HepG2 (cell line): ENCODE measurements around the gene KIF24. TPM values are rescaled to one million over a fixed set of nuclear protein-coding genes. Genes with fewer than 3 reads are reported as not detected.

Experiments
- ATAC-seq: fragments of 200-7000 bp; cut with Tn5 transposase; 3 replicates; pipeline ENCODE4 v1.9.1; 2020; ENCODE audit warnings: mild to moderate bottlenecking, moderate library complexity
- BruUV-seq: library from RNA; stranded (reverse); fragments of 400-500 nt; replicated peaks from 2 replicates; lab custom pipeline; 2021; lab: Mats Ljungman, UMichigan
- CTCF ChIA-PET: fragments of 300-600 bp; formaldehyde crosslinking; extraction: SDS; loops from one replicate; lab custom pipeline; 2021; ENCODE audit warnings: low total read pairs, inconsistent platforms, low intra/inter-chr PET ratio; lab: Yijun Ruan, JAX
- POLR2A ChIA-PET: fragments of 350-600 bp; sonication (Branson Sonifier 250); formaldehyde crosslinking; loops from one replicate; lab custom pipeline; 2020; ENCODE audit warnings: antibody characterized with exemption, inconsistent platforms; lab: Yijun Ruan, JAX
- DNase-seq: peaks from one replicate; pipeline ENCODE4 v3.0.0-alpha.2; 2015; ENCODE audit warnings: low spot score
- FAIRE-seq: peaks from 3 replicates; lab custom pipeline; 2011; peaks lifted over from hg19 to GRCh38; lab: Jason Lieb, UNC
- H2AFZ ChIP-seq: one replicate; pipeline ENCODE4 v1.6.1; 2011; ENCODE audit warnings: low read length, inconsistent platforms
- H3K27ac ChIP-seq: fragments of 300-600 bp; 3 replicates; pipeline ENCODE4 v1.8.0; 2011; ENCODE audit warnings: mixed run types, mild to moderate bottlenecking, mixed read lengths, low read length, inconsistent platforms; ENCODE audit not compliant: insufficient read depth; ENCODE audit errors: extremely low read length
- H3K27me3 ChIP-seq, 2 experiments: fragments of 200-600 bp in 1 of 2; 2 replicates in 1 of 2; 3 replicates in 1 of 2; pipeline versions ENCODE4 v1.6.0 to v1.8.0; 2011; ENCODE audit warnings: low read length in 2 of 2, mild to moderate bottlenecking in 2 of 2, moderate library complexity in 2 of 2, inconsistent platforms in 1 of 2; ENCODE audit not compliant: insufficient read depth in 2 of 2, control insufficient read depth in 1 of 2
- H3K36me3 ChIP-seq, 2 experiments: fragments of 200-600 bp in 1 of 2; replicated peaks in 1 of 2; 2 replicates in 1 of 2; 3 replicates in 1 of 2; pipeline versions ENCODE4 v1.5.1 to v1.8.0; 2011; ENCODE audit warnings: low read length in 2 of 2, inconsistent platforms in 1 of 2; ENCODE audit not compliant: insufficient read depth in 2 of 2, control insufficient read depth in 1 of 2
- H3K4me1 ChIP-seq: 2 replicates; pipeline ENCODE4 v1.5.1; 2012; ENCODE audit warnings: low read length, inconsistent platforms; ENCODE audit not compliant: insufficient read depth
- H3K4me2 ChIP-seq: 2 replicates; pipeline ENCODE4 v1.6.0; 2011; ENCODE audit warnings: low read depth, low read length, inconsistent platforms
- H3K4me3 ChIP-seq, 3 experiments: fragments of 200-600 bp in 1 of 3; sonication (generic), shearing (Covaris generic) in 1 of 3; replicated peaks in 1 of 3; 2 replicates each; pipeline ENCODE4 v1.5.1; 2011 to 2016; ENCODE audit warnings: low read length in 3 of 3, inconsistent platforms in 2 of 3, low read depth in 2 of 3, mild to moderate bottlenecking in 2 of 3, control low read depth in 1 of 3, mixed read lengths in 1 of 3; ENCODE audit not compliant: insufficient read depth in 1 of 3
- H3K79me2 ChIP-seq: one replicate; pipeline ENCODE4 v1.6.1; 2011; ENCODE audit warnings: low read length, inconsistent platforms; ENCODE audit not compliant: insufficient read depth
- H3K9ac ChIP-seq: 2 replicates; pipeline ENCODE4 v1.6.0; 2011; ENCODE audit warnings: mild to moderate bottlenecking, low read depth, low read length, inconsistent platforms; ENCODE audit not compliant: insufficient read depth
- H3K9me3 ChIP-seq: 2 replicates; pipeline ENCODE4 v1.5.1; 2012; ENCODE audit warnings: mild to moderate bottlenecking, low read length
- H4K20me1 ChIP-seq: 2 replicates; pipeline ENCODE4 v1.6.0; 2011; ENCODE audit warnings: inconsistent platforms, mild to moderate bottlenecking, low read length, moderate library complexity; ENCODE audit not compliant: insufficient read depth
- ERF ChIP-seq: IDR thresholded peaks from 2 replicates; pipeline ENCODE4 v1.6.1; 2018; ENCODE audit warnings: missing biosample characterization, missing genetic modification reagents
- GFI1 ChIP-seq: sonication (generic); formaldehyde crosslinking; IDR thresholded peaks from 2 replicates; pipeline ENCODE4 v1.5.0; 2020; ENCODE audit warnings: missing genetic modification reagents, mild to moderate bottlenecking, borderline replicate concordance
- MIER2 ChIP-seq: IDR thresholded peaks from 2 replicates; pipeline ENCODE4 v1.6.1; 2016; ENCODE audit warnings: missing biosample characterization, missing genetic modification reagents
- SIN3B ChIP-seq: fragments of 150-350 bp; IDR thresholded peaks from 2 replicates; pipeline ENCODE4 v1.6.1; 2014; ENCODE audit warnings: low read length
- U2AF1 ChIP-seq: fragments of 200-400 bp; formaldehyde crosslinking; optimal IDR thresholded peaks from 2 replicates; pipeline ENCODE3; 2017; ENCODE audit warnings: mild to moderate bottlenecking, low read depth, low read length
- ZNF17 ChIP-seq: sonication (generic); formaldehyde crosslinking; IDR thresholded peaks from 2 replicates; pipeline ENCODE4 v1.5.0; 2020; ENCODE audit warnings: mild to moderate bottlenecking, missing genetic modification reagents
- ZNF841 ChIP-seq: sonication (generic); formaldehyde crosslinking; IDR thresholded peaks from 2 replicates; pipeline ENCODE4 v1.8.1; 2023; ENCODE audit warnings: missing genetic modification reagents, borderline replicate concordance
- WGBS: methylation state at CpG from one replicate; pipeline ENCODE4 v1.1.6; 2017; ENCODE audit warnings: low lambda C conversion rate; 5-methylcytosine and 5-hydroxymethylcytosine counted together
- in situ Hi-C: cut with HindIII; loops from 2 replicates; pipeline ENCODE4 v1.10.0; 2017; ENCODE audit warnings: low pct_unique_long_range_greater_than_20kb; ENCODE audit not compliant: extremely low pct_ligation_motif_present
- intact Hi-C: fragments of 100-400 bp; cut with micrococcal nuclease; formaldehyde crosslinking; loops from one replicate; pipeline ENCODE4 v1.10.0; 2022; ENCODE audit not compliant: unreplicated experiment
- polyA plus RNA-seq, 8 experiments: library from polyadenylated mRNA; depleted of rRNA in 3 of 8; stranded (reverse) in 7 of 8; unstranded in 1 of 8; fragments of >200 nt; fragmentation: Illumina TruSeq in 4 of 8; extraction: Trizol in 4 of 8; gene quantifications; 2 replicates each; pipeline versions ENCODE4 v1.2.1 to v1.2.3, GENCODE V29; 2011 to 2016; ENCODE audit warnings: low read depth in 4 of 8, missing spikeins in 1 of 8, mixed read lengths in 1 of 8; ENCODE audit not compliant: insufficient read depth in 1 of 8
- total RNA-seq, 5 experiments: library from RNA; depleted of rRNA; stranded (reverse); fragments of >200 nt; fragmentation: Illumina TruSeq; extraction: Trizol; gene quantifications; 2 replicates each; pipeline ENCODE4 v1.2.3, GENCODE V29; 2016; ENCODE audit warnings: low read depth in 1 of 5
- TF ChIP-seq, protein P1 (sequence below): sonication (generic); formaldehyde crosslinking; IDR thresholded peaks from 2 replicates; pipeline ENCODE4 v1.5.0; 2020; ENCODE audit warnings: missing genetic modification reagents
- TF ChIP-seq, protein P2 (sequence below): sonication (generic); formaldehyde crosslinking; IDR thresholded peaks from 2 replicates; pipeline ENCODE4 v1.4.0; 2020; ENCODE audit warnings: mild to moderate bottlenecking, missing genetic modification reagents, borderline replicate concordance
- TF ChIP-seq, protein P3 (sequence below): sonication (generic); formaldehyde crosslinking; IDR thresholded peaks from 2 replicates; pipeline ENCODE4 v1.4.0; 2020; ENCODE audit warnings: missing genetic modification reagents

Gene KIF24
- total and polyA plus RNA-seq, 2 of the 13 experiments (the other 11 are each of a cell fraction or from before 2014, with no cell fraction given) = 1.1 to 3.0 TPM

DNA sequence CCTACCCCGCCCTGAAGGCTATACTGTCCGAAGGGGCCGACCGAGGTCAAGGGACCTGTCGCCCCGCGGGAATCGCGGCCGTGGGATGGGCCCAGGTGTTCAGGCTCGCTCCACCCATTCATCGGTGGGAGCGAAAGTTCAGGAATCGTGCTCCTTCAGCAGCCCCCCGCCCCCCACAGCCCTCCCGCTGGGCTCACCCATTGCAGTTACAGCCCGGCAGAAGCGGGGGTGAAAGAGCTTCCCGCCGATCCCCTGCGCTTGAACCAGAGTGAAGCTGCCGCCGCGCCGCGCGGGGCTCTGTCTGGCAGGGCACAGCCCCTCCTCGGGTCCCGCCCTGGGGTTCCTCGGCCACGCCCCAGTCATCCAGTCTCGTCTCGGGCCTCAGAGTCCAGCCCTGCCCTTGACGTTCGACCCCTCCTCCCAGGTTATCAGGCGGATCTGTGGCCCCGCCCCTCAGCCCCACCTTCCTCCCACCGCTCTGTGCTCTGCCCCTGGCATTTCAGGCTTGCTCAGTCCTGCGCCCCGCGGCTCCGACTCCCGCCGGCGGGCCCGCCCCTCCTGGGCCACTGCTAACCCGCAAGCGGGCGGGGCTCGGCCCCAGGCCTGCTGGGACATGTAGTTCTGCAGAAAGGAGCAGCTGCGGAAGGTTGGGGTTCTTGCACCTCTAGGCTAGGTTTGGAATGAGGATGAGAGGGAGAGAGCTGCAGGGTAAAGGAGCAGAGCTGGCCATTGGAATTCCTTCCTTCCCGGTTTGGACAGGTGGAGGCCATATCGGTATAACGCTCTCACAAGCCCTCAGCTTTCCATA lies 47.7 kb upstream of the KIF24 start, which contains the start of gene MYORG:
Gene MYORG (minus strand): TSS at position 303 of the 808 bp plus-strand sequence. CDS start 3,955 bp downstream, outside the sequence.
- Histone ChIP-seq H3K4me1 (peaks cover 61% of the 10 kb centered on the region), H4K20me1 (no peaks in the 10 kb centered on the region), H3K27ac (peak within 1 kb of the TSS; percentile 85), H3K9ac (peak within 1 kb of the TSS; percentile 68), H3K4me3 (peak within 1 kb of the TSS; percentile 73 to 90 (median 79)), H3K36me3 (peaks cover 3 to 7% of the 10 kb centered on the region in 2 experiments; a peak in 2 of 5 replicates), H2AFZ (peak within 1 kb of the TSS; percentile 62), H3K27me3 (no peaks in the 10 kb centered on the region; a peak in 1 of 5 replicates), H3K79me2 (peaks cover 22% of the 10 kb centered on the region), H3K4me2 (peak within 1 kb of the TSS; percentile 99), H3K9me3 (no peaks in the 10 kb centered on the region)
- ChIA-PET POLR2A (interaction anchor here (1.0 to 9.2 kb wide), 12 partner anchors 10 to 261 kb away, joined by 4 to 162 read pairs (median 7); partner anchors contain the start of gene SIGMAR1), CTCF (interaction anchor here (7.2 kb wide), 1 partner anchor 45 kb away, joined by 143 read pairs; the partner anchor contains the start of genes KIF24 and NUDT2)
- in situ Hi-C loops = loop anchor here (5.0 kb wide), 1 partner anchor 44 kb away; no protein-coding TSS in a partner anchor
- ATAC-seq (peak; percentile 71), DNase-seq (peak; percentile 95), FAIRE-seq (peak; percentile 91)
- intact Hi-C loops = loop anchor here (1.0 to 5.0 kb wide), 2 partner anchors 24 to 124 kb away; no protein-coding TSS in a partner anchor
- BruUV-seq = no TSS peak
- 0% methylated on average over 24 of the region's 54 CpGs for WGBS
- TF ChIP-seq SIN3B (no peak; the same call in 1 of the 2 replicates), ZNF841 (no peak), MIER2 (no peak; the same call in 1 of the 2 replicates), U2AF1 (no peak), GFI1 (CRISPR knock-in tag) (peak; percentile 69), ZNF17 (CRISPR knock-in tag) (no peak), ERF (CRISPR knock-in tag) (peak; percentile 31; the same call in 1 of the 2 replicates)
- TF ChIP-seq, protein P1, sequence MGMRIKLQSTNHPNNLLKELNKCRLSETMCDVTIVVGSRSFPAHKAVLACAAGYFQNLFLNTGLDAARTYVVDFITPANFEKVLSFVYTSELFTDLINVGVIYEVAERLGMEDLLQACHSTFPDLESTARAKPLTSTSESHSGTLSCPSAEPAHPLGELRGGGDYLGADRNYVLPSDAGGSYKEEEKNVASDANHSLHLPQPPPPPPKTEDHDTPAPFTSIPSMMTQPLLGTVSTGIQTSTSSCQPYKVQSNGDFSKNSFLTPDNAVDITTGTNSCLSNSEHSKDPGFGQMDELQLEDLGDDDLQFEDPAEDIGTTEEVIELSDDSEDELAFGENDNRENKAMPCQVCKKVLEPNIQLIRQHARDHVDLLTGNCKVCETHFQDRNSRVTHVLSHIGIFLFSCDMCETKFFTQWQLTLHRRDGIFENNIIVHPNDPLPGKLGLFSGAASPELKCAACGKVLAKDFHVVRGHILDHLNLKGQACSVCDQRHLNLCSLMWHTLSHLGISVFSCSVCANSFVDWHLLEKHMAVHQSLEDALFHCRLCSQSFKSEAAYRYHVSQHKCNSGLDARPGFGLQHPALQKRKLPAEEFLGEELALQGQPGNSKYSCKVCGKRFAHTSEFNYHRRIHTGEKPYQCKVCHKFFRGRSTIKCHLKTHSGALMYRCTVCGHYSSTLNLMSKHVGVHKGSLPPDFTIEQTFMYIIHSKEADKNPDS (CRISPR knock-in tag) = no peak
- TF ChIP-seq, protein P2, sequence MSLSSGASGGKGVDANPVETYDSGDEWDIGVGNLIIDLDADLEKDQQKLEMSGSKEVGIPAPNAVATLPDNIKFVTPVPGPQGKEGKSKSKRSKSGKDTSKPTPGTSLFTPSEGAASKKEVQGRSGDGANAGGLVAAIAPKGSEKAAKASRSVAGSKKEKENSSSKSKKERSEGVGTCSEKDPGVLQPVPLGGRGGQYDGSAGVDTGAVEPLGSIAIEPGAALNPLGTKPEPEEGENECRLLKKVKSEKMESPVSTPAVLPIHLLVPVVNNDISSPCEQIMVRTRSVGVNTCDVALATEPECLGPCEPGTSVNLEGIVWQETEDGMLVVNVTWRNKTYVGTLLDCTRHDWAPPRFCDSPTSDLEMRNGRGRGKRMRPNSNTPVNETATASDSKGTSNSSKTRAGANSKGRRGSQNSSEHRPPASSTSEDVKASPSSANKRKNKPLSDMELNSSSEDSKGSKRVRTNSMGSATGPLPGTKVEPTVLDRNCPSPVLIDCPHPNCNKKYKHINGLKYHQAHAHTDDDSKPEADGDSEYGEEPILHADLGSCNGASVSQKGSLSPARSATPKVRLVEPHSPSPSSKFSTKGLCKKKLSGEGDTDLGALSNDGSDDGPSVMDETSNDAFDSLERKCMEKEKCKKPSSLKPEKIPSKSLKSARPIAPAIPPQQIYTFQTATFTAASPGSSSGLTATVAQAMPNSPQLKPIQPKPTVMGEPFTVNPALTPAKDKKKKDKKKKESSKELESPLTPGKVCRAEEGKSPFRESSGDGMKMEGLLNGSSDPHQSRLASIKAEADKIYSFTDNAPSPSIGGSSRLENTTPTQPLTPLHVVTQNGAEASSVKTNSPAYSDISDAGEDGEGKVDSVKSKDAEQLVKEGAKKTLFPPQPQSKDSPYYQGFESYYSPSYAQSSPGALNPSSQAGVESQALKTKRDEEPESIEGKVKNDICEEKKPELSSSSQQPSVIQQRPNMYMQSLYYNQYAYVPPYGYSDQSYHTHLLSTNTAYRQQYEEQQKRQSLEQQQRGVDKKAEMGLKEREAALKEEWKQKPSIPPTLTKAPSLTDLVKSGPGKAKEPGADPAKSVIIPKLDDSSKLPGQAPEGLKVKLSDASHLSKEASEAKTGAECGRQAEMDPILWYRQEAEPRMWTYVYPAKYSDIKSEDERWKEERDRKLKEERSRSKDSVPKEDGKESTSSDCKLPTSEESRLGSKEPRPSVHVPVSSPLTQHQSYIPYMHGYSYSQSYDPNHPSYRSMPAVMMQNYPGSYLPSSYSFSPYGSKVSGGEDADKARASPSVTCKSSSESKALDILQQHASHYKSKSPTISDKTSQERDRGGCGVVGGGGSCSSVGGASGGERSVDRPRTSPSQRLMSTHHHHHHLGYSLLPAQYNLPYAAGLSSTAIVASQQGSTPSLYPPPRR (CRISPR knock-in tag) = peak; percentile 71
- TF ChIP-seq, protein P3, sequence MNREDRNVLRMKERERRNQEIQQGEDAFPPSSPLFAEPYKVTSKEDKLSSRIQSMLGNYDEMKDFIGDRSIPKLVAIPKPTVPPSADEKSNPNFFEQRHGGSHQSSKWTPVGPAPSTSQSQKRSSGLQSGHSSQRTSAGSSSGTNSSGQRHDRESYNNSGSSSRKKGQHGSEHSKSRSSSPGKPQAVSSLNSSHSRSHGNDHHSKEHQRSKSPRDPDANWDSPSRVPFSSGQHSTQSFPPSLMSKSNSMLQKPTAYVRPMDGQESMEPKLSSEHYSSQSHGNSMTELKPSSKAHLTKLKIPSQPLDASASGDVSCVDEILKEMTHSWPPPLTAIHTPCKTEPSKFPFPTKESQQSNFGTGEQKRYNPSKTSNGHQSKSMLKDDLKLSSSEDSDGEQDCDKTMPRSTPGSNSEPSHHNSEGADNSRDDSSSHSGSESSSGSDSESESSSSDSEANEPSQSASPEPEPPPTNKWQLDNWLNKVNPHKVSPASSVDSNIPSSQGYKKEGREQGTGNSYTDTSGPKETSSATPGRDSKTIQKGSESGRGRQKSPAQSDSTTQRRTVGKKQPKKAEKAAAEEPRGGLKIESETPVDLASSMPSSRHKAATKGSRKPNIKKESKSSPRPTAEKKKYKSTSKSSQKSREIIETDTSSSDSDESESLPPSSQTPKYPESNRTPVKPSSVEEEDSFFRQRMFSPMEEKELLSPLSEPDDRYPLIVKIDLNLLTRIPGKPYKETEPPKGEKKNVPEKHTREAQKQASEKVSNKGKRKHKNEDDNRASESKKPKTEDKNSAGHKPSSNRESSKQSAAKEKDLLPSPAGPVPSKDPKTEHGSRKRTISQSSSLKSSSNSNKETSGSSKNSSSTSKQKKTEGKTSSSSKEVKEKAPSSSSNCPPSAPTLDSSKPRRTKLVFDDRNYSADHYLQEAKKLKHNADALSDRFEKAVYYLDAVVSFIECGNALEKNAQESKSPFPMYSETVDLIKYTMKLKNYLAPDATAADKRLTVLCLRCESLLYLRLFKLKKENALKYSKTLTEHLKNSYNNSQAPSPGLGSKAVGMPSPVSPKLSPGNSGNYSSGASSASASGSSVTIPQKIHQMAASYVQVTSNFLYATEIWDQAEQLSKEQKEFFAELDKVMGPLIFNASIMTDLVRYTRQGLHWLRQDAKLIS = no peak
